Fibroblast of the aortic adventitia (primary cell): ENCODE results near the gene SLC11A2. TPM values are rescaled to one million over a fixed set of nuclear protein-coding genes. Genes with fewer than 3 reads are reported as not detected.

ENCODE experiments used
- DNase-seq: peaks from one replicate; pipeline ENCODE4 v3.0.0-alpha.2; 2010; ENCODE audit warnings: low read depth
- H3K4me3 ChIP-seq: 2 replicates; pipeline ENCODE4 v1.5.1; 2011; ENCODE audit warnings: low read depth, mild to moderate bottlenecking, control low read depth, low read length, moderate library complexity
- total RNA-seq: library from RNA; depleted of rRNA; stranded (reverse); fragments of >200 nt; gene quantifications from 2 replicates; pipeline ENCODE4 v1.2.3, GENCODE V29; 2012; ENCODE audit warnings: low replicate concordance
- TF ChIP-seq, protein P1 (sequence below): IDR thresholded peaks from 2 replicates; pipeline ENCODE4 v1.5.1; 2011; ENCODE audit warnings: mild to moderate bottlenecking, low read length, control low read depth, inconsistent platforms; ENCODE audit not compliant: insufficient read depth

The SLC11A2 gene
- total RNA-seq: 50.7 and 53.7 TPM in 2 replicates

DNA sequence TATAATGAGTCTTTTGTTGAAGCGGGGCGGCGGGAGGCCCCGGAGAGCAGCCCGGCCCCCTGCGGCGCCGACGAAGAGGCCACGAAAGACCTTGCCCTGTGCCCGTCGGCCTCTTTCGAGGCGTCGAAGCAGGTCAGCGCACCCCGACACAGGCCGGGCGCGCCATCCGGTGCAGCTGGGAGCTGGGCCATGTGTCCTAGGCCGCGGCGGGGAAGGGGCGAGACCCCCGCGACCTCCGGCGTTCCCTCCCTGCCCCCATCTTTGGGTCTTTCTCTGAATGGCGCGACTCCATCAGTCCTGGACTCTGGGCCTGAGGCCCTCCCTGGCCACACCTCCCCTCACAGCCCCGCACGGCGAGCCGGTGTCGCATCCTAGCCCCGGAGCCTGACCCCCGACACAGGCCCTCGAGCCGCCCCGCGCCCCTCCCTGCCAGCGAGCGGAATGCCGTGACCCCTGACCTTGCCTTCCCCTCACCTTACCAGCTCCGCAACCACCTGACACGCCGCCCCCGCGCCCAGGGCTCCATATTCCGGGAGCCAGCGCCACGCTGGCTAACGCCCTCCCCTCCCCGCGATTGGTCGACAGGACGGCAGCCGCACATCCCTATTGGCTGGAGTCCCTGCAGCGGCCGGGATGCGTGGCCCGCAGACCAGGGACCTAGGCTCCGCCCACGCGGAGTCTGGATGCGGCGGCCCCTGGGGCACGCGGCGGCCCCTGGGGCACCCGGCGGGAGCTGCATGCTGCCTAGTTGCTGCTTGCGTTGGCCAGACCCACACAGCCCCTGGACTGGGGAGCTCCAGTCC lies at the start of gene SLC11A2:
SLC11A2 (minus strand) TSS at position 549 of the 803 bp plus-strand sequence. CDS start 15,656 bp downstream, outside the sequence.
- TF ChIP-seq, protein P1, sequence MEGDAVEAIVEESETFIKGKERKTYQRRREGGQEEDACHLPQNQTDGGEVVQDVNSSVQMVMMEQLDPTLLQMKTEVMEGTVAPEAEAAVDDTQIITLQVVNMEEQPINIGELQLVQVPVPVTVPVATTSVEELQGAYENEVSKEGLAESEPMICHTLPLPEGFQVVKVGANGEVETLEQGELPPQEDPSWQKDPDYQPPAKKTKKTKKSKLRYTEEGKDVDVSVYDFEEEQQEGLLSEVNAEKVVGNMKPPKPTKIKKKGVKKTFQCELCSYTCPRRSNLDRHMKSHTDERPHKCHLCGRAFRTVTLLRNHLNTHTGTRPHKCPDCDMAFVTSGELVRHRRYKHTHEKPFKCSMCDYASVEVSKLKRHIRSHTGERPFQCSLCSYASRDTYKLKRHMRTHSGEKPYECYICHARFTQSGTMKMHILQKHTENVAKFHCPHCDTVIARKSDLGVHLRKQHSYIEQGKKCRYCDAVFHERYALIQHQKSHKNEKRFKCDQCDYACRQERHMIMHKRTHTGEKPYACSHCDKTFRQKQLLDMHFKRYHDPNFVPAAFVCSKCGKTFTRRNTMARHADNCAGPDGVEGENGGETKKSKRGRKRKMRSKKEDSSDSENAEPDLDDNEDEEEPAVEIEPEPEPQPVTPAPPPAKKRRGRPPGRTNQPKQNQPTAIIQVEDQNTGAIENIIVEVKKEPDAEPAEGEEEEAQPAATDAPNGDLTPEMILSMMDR: peak; percentile 19
- DNase-seq: peak; percentile 91
- peak within 1 kb of the TSS; percentile 87 for H3K4me3 ChIP-seq

DNA sequence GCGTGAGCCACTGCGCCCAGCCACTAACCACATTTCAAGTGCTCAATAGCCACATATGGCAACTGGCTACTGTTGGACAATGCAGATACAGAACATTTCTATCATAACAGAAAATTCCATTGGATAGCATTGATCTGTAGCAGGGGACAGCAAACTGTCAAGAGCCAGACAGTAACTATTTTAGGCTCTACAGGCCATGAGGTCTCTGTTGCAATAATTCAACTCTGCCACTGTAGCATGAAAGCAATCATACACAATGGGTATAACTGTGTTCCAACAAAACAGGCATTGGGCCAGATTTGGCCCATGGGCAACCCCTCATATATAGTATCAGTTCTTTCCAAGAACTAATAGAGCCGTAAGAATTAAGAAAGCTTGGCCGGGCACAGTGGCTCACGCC lies 49.2 kb upstream of the SLC11A2 start:
- no peak overlapping the region for H3K4me3 ChIP-seq
- TF ChIP-seq, protein P1: no peak
- no peak for DNase-seq

DNA sequence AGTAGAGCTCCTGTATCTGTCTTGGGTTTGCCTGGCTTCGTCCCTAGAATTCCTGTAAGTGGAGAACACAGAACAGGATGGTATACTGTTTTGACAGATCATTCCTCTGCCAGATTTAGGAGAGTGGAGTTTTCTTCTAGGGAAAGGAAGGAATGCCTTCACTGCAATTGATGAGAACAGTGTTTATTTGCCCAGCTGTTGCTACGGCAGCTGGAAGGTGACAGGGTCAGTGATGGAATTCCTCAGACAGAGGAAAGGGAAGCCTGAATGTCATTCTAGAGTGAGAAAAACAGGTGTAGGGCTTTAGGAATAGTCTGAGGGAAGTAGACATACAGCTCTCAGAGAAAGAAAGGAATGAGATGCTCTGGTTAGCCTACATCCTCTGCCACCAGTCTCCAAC lies 45.5 kb upstream of the SLC11A2 start:
- no peak overlapping the region for H3K4me3 ChIP-seq
- TF ChIP-seq, protein P1: no peak
- DNase-seq: no peak

DNA sequence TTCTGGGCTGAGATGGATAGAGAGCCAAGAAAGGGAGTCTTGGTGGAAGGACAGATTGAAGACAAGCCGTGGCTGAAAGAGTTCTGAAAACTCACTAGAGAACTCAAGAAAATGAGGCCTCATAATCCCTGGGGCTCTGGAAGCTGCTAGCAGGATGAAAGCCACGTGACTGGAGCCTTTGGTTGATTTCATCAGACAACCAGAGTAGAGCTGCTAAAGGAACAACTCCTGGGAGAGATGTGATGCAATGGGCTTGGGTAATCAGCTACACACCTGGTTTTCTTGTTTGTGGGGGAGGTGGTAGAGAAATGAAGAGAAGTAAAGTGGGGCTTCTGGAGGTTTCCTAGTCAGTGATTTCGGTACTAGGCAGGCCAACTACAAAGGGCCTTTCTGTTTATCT lies 43.8 kb upstream of the SLC11A2 start:
- no peak overlapping the region for H3K4me3 ChIP-seq
- DNase-seq: peak; percentile 33

DNA sequence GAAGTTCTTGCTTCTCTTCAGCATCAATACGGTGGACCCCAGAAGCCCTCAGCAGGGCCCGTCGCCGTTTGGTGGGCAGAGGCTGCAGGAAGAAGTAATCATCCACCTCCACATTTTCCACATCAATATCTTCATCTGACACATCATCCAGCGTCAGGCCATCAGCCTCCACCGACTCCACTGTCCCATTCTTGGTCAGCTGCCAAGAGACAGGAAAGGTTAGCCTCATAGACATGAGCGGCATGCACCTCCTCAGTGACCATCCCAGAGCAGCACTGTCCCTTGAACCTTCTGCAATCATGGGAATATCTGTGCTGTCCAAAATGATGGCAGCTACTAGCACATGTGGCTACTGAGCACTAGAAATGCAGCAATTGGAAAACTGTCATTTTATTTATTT lies 41.6 kb upstream of the SLC11A2 start:
- TF ChIP-seq, protein P1: no peak

More for the DNA sequence above, 43.8 kb upstream of the SLC11A2 start:
- TF ChIP-seq, protein P1: no peak

DNA sequence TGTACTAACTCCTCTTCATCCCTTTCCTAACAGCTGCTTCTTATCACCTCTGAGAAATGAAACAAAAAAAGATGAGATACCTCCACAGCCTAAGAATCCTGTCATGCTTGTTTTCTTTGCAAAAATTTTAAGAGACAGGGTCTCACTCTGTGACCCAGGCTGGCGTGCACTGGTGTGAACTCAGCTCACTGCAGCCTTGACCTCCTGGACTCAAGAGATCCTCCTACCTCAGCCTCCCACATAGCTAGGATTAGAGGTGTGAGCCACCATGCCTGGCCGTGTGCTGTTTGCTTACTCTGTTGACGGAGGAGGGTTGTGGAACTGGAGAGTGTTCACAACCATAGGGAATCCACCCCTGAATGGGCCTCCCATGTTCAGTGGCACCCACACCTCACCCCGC lies 41.0 kb upstream of the SLC11A2 start:
- no peak overlapping the region for H3K4me3 ChIP-seq
- TF ChIP-seq, protein P1: no peak
- DNase-seq: no peak

More for the DNA sequence above, 41.6 kb upstream of the SLC11A2 start:
- no peak overlapping the region for H3K4me3 ChIP-seq
- DNase-seq: no peak
